COR-L47 (cell line): Measurements from ENCODE around the gene ACBD3.

ENCODE experiments used
- DNase-seq: peaks from one replicate; lab custom pipeline; 2025; lab: John Stamatoyannopoulos, UW

ACBD3 gene

GRCh38 chr1:226134170-226135058 is 52.1 kb downstream of the ACBD3 start:
- DNase-seq = no peak

GRCh38 chr1:226133504-226134123 is 52.9 kb downstream of the ACBD3 start:
- DNase-seq = no peak

GRCh38 chr1:226132728-226133503 is 53.6 kb downstream of the ACBD3 start:
- DNase-seq = peak; percentile 30

- no peak for DNase-seq
Observed at GRCh38 chr1:226131639-226132038, 54.9 kb downstream of the ACBD3 start.

- DNase-seq = no peak
Observed at GRCh38 chr1:226129230-226129629, 57.3 kb downstream of the ACBD3 start.

- no peak for DNase-seq
Observed at GRCh38 chr1:226128487-226129075, 58.0 kb downstream of the ACBD3 start.

- DNase-seq = no peak
Observed at GRCh38 chr1:226126824-226127569, 59.5 kb downstream of the ACBD3 start.

GRCh38 chr1:226125831-226126230 is 60.7 kb downstream of the ACBD3 start:
- no peak for DNase-seq

GRCh38 chr1:226125097-226125630 is 61.4 kb downstream of the ACBD3 start:
- DNase-seq = peak; percentile 82

GRCh38 chr1:226123591-226124471 is 62.7 kb downstream of the ACBD3 start:
- DNase-seq = no peak

GRCh38 chr1:226123212-226123560 is 63.4 kb downstream of the ACBD3 start:
- DNase-seq = no peak

GRCh38 chr1:226121587-226122400 is 64.7 kb downstream of the ACBD3 start:
- peak; percentile 69 for DNase-seq

GRCh38 chr1:226121049-226121586 is 65.4 kb downstream of the ACBD3 start:
- DNase-seq = no peak

GRCh38 chr1:226120398-226120797 is 66.1 kb downstream of the ACBD3 start:
- DNase-seq = no peak

- DNase-seq = no peak
Observed at GRCh38 chr1:226119169-226119568, 67.4 kb downstream of the ACBD3 start.

- DNase-seq = no peak
Observed at GRCh38 chr1:226118357-226118756, 68.2 kb downstream of the ACBD3 start.

- no peak for DNase-seq
Observed at GRCh38 chr1:226117330-226117729, 69.2 kb downstream of the ACBD3 start.

GRCh38 chr1:226116673-226117072 is 69.9 kb downstream of the ACBD3 start:
- no peak for DNase-seq

- no peak for DNase-seq
Observed at GRCh38 chr1:226112626-226113025, 73.9 kb downstream of the ACBD3 start.
